SK-N-SH (cell line): ENCODE data around the gene SEMA3D. TPM values are rescaled to one million over a fixed set of nuclear protein-coding genes. Genes with fewer than 3 reads are reported as not detected.

Experiments used
- CTCF ChIA-PET: fragments of 300-600, 350-600 bp; formaldehyde crosslinking; extraction: SDS; loops from one replicate; lab custom pipeline; 2021; lab: Yijun Ruan, JAX
- POLR2A ChIA-PET: fragments of 350-600 bp; sonication (Branson Sonifier 250); formaldehyde crosslinking; extraction: SDS; loops from one replicate; lab custom pipeline; 2020; ENCODE audit warnings: antibody characterized with exemption, inconsistent platforms; lab: Yijun Ruan, JAX
- DNase-seq: peaks from one replicate; pipeline ENCODE4 v3.0.0; 2012
- H2AFZ ChIP-seq: fragments of 200-600 bp; sonication (generic); 2 replicates; pipeline ENCODE4 v1.8.1; 2016; ENCODE audit warnings: antibody characterized with exemption, mild to moderate bottlenecking, low read depth
- H3F3A ChIP-seq: fragments of 200-600 bp; sonication (generic); replicated peaks from 2 replicates; pipeline ENCODE3; 2016; ENCODE audit warnings: antibody characterized with exemption, mild to moderate bottlenecking; ENCODE audit not compliant: insufficient read depth
- H3K27ac ChIP-seq, 2 experiments: fragments of 200-500 bp in 1 of 2; fragments of 200-600 bp in 1 of 2; sonication (Bioruptor generic) in 1 of 2; sonication (generic), shearing (Covaris generic) in 1 of 2; 2 replicates each; pipeline versions ENCODE4 v1.5.1 to v1.6.1; 2014 to 2016; ENCODE audit warnings: low read depth in 2 of 2, inconsistent platforms in 1 of 2, low read length in 1 of 2, mild to moderate bottlenecking in 1 of 2, mixed read lengths in 1 of 2
- H3K27me3 ChIP-seq: fragments of 200-600 bp; sonication (generic), shearing (Covaris generic); 2 replicates; pipeline ENCODE4 v1.6.1; 2016; ENCODE audit warnings: mixed run types; ENCODE audit not compliant: insufficient read depth
- H3K36me3 ChIP-seq, 2 experiments: fragments of 200-500 bp in 1 of 2; fragments of 200-600 bp in 1 of 2; sonication (Bioruptor generic) in 1 of 2; sonication (generic) in 1 of 2; replicated peaks in 1 of 2; 2 replicates each; pipeline versions ENCODE3 to v1.5.1; 2014 to 2016; ENCODE audit warnings: low read length in 1 of 2, mild to moderate bottlenecking in 1 of 2; ENCODE audit not compliant: insufficient read depth in 2 of 2, control insufficient read depth in 1 of 2
- H3K4me1 ChIP-seq, 2 experiments: fragments of 200-500 bp in 1 of 2; fragments of 200-600 bp in 1 of 2; sonication (Bioruptor generic) in 1 of 2; sonication (generic), shearing (Covaris generic) in 1 of 2; 2 replicates each; pipeline versions ENCODE4 v1.5.1 to v1.6.1; 2014 to 2016; ENCODE audit warnings: low read depth in 1 of 2, low read length in 1 of 2, mixed run types in 1 of 2; ENCODE audit not compliant: insufficient read depth in 2 of 2, control insufficient read depth in 1 of 2
- H3K4me2 ChIP-seq: fragments of 200-600 bp; sonication (generic), shearing (Covaris generic); 2 replicates; pipeline ENCODE4 v1.6.1; 2017; ENCODE audit warnings: mixed run types
- H3K4me3 ChIP-seq, 2 experiments: fragments of 200-500 bp in 1 of 2; fragments of 200-600 bp in 1 of 2; sonication (Bioruptor generic) in 1 of 2; sonication (generic), shearing (Covaris generic) in 1 of 2; 2 replicates each; pipeline versions ENCODE4 v1.5.1 to v1.8.1; 2014 to 2016; ENCODE audit warnings: low read depth in 2 of 2, inconsistent platforms in 1 of 2, low read length in 1 of 2, mild to moderate bottlenecking in 1 of 2, mixed read lengths in 1 of 2, moderate library complexity in 1 of 2
- H3K79me2 ChIP-seq: fragments of 200-600 bp; sonication (generic); 2 replicates; pipeline ENCODE4 v1.8.1; 2017; ENCODE audit warnings: mild to moderate bottlenecking; ENCODE audit not compliant: insufficient read depth
- H3K9ac ChIP-seq: fragments of 200-600 bp; sonication (generic); 2 replicates; pipeline ENCODE4 v1.6.1; 2017; ENCODE audit warnings: mixed run types
- H3K9me2 ChIP-seq: fragments of 200-600 bp; sonication (generic); 2 replicates; pipeline ENCODE4 v1.6.1; 2017; ENCODE audit warnings: mixed run types
- H3K9me3 ChIP-seq: fragments of 200-600 bp; sonication (generic); 2 replicates; pipeline ENCODE4 v1.6.1; 2017; ENCODE audit warnings: mixed run types, mild to moderate bottlenecking, moderate library complexity
- H4K20me1 ChIP-seq: fragments of 200-600 bp; sonication (generic); 2 replicates; pipeline ENCODE4 v1.6.1; 2017; ENCODE audit warnings: mild to moderate bottlenecking, mixed run types; ENCODE audit not compliant: insufficient read depth
- EP300 ChIP-seq, 2 experiments: IDR thresholded peaks; 2 replicates each; pipeline versions ENCODE4 v1.4.0 to v1.6.1; 2012; ENCODE audit warnings: borderline replicate concordance in 1 of 2, low read depth in 1 of 2, low read length in 1 of 2
- FOSL2 ChIP-seq: IDR thresholded peaks from 2 replicates; pipeline ENCODE4 v1.4.0; 2012; ENCODE audit warnings: low read depth, mild to moderate bottlenecking, moderate library complexity, borderline replicate concordance
- FOXM1 ChIP-seq: IDR thresholded peaks from 2 replicates; pipeline ENCODE4 v1.4.0; 2012; ENCODE audit warnings: low read depth, mild to moderate bottlenecking
- GATA2 ChIP-seq: sonication (generic); formaldehyde crosslinking; IDR thresholded peaks from 2 replicates; pipeline ENCODE4 v1.5.0; 2020; ENCODE audit warnings: mild to moderate bottlenecking, missing genetic modification reagents
- JUND ChIP-seq: IDR thresholded peaks from 2 replicates; pipeline ENCODE4 v1.4.0; 2012
- MAX ChIP-seq: IDR thresholded peaks from 2 replicates; pipeline ENCODE4 v1.4.0; 2012; ENCODE audit warnings: low read depth
- MEF2A ChIP-seq: IDR thresholded peaks from 2 replicates; pipeline ENCODE4 v1.4.0; 2012; ENCODE audit warnings: low read depth, borderline replicate concordance
- POLR2AphosphoS5 ChIP-seq: IDR thresholded peaks from 2 replicates; pipeline ENCODE4 v1.6.1; 2012; ENCODE audit warnings: low read depth, low read length
- RCOR1 ChIP-seq: fragments of 150-350 bp; IDR thresholded peaks from 2 replicates; pipeline ENCODE4 v1.6.1; 2017; ENCODE audit warnings: antibody characterized with exemption, low read length
- SMC3 ChIP-seq: IDR thresholded peaks from 2 replicates; pipeline ENCODE4 v1.6.1; 2012; ENCODE audit warnings: low read depth, low read length, improper control_type of control experiment
- TCF12 ChIP-seq: IDR thresholded peaks from 2 replicates; pipeline ENCODE4 v1.4.0; 2012
- TEAD4 ChIP-seq: IDR thresholded peaks from 2 replicates; pipeline ENCODE4 v1.4.0; 2012; ENCODE audit warnings: mild to moderate bottlenecking, borderline replicate concordance; ENCODE audit not compliant: insufficient read depth
- ZBTB33 ChIP-seq: IDR thresholded peaks from 2 replicates; pipeline ENCODE4 v1.4.0; 2012; ENCODE audit warnings: low read depth, borderline replicate concordance
- WGBS: methylation state at CpG from one replicate; pipeline ENCODE4 v1.1.6; 2017; ENCODE audit warnings: low lambda C conversion rate; 5-methylcytosine and 5-hydroxymethylcytosine counted together
- polyA plus RNA-seq, 3 experiments: library from polyadenylated mRNA; depleted of rRNA; stranded (reverse); fragments of >200 nt; gene quantifications; 2 replicates each; pipeline ENCODE4 v1.2.3, GENCODE V29; 2012
- TF ChIP-seq, protein P1 (sequence below): IDR thresholded peaks from 2 replicates; pipeline ENCODE4; 2012
- TF ChIP-seq, protein P2 (sequence below): fragments of 150-350 bp; IDR thresholded peaks from 2 replicates; pipeline ENCODE4 v1.6.1; 2017; ENCODE audit warnings: antibody characterized with exemption, low read length, low read depth, borderline replicate concordance

Gene SEMA3D
- polyA plus RNA-seq, 1 of the 3 experiments (the other 2 are of a cell fraction) = 30.1 TPM

GRCh38 chr7:85104432-85105205 is 82.2 kb downstream of the SEMA3D start:
- peak; percentile 36; the same call in 1 of the 2 replicates for TF ChIP-seq TEAD4
- peak; percentile 53; the same call in 1 of the 2 replicates for TF ChIP-seq FOSL2
- TF ChIP-seq ZBTB33 = no peak
- TF ChIP-seq, protein P1, sequence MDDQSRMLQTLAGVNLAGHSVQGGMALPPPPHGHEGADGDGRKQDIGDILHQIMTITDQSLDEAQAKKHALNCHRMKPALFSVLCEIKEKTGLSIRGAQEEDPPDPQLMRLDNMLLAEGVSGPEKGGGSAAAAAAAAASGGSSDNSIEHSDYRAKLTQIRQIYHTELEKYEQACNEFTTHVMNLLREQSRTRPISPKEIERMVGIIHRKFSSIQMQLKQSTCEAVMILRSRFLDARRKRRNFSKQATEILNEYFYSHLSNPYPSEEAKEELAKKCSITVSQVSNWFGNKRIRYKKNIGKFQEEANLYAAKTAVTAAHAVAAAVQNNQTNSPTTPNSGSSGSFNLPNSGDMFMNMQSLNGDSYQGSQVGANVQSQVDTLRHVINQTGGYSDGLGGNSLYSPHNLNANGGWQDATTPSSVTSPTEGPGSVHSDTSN = no peak
- TF ChIP-seq EP300 (IDR thresholded peaks at IDR 0.05; ENCODE audit: borderline replicate concordance in 1 of 2, low read depth in 1 of 2, low read length in 1 of 2) = peak in 1 of 2 experiments; percentile 27; a peak in 2 of 4 replicates
- peak; percentile 18; the same call in 1 of the 2 replicates for TF ChIP-seq POLR2AphosphoS5
- peak; percentile 54; the same call in 1 of the 2 replicates for TF ChIP-seq TCF12
- peak; percentile 49; the same call in 1 of the 2 replicates for TF ChIP-seq JUND
- TF ChIP-seq, protein P2, sequence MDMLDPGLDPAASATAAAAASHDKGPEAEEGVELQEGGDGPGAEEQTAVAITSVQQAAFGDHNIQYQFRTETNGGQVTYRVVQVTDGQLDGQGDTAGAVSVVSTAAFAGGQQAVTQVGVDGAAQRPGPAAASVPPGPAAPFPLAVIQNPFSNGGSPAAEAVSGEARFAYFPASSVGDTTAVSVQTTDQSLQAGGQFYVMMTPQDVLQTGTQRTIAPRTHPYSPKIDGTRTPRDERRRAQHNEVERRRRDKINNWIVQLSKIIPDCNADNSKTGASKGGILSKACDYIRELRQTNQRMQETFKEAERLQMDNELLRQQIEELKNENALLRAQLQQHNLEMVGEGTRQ = no peak
- 0 out of 2 replicates have a peak, but pooled peaks have one; percentile 30 for TF ChIP-seq FOXM1
- ChIA-PET CTCF (interaction anchor here (1.6 to 1.9 kb wide), 3 partner anchors 22 to 82 kb away, joined by 5 to 10 read pairs (median 7); partner anchors contain the start of gene SEMA3D), POLR2A (no interaction called here)
- no peaks in the 10 kb centered on the region for H4K20me1 ChIP-seq
- peak overlapping the region; percentile 7 for H3K4me2 ChIP-seq
- DNase-seq = no peak
- H3K36me3 ChIP-seq = no peaks in the 10 kb centered on the region
- peaks cover 6 to 31% of the 10 kb centered on the region in 2 experiments for H3K4me1 ChIP-seq
- H3K9me2 ChIP-seq = 0 out of 2 replicates have a peak, but pooled peaks cover 6% of the 10 kb centered on the region
- H2AFZ ChIP-seq = peak overlapping the region; percentile 18; the same call in 1 of the 2 replicates
- H3K27ac ChIP-seq = peak overlapping the region; percentile 24 to 50; a peak in 3 of 4 replicates
- 9% methylated on average over 4 of the region's 4 CpGs for WGBS
- H3F3A ChIP-seq = peaks cover 28% of the 10 kb centered on the region
- H3K4me3 ChIP-seq = peak overlapping the region; percentile 1 to 9; a peak in 1 of 4 replicates
- no peaks in the 10 kb centered on the region for H3K9me3 ChIP-seq
- H3K9ac ChIP-seq = no peak overlapping the region
- no peaks in the 10 kb centered on the region for H3K27me3 ChIP-seq
- H3K79me2 ChIP-seq = no peaks in the 10 kb centered on the region

DNA sequence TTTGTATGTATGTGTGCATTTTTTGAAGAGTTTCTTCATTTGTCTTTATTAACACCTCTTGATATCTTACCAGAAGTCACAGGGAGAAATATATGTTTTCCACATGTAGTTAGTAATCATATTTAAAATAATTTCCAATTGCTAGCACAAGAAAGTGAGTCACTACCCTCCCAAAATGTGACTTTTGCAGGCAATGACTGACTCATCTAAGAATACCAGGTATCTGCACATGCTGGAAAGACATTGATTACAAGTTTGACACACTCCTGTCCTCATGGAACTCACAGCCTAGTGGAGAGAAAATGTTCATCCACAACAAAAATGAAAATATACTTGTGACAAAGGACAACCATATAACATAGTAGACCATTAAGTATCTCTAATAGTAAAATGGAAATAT is 82.9 kb downstream of the SEMA3D start:
- H3K4me3 ChIP-seq = no peak overlapping the region
- no peaks in the 10 kb centered on the region for H3K36me3 ChIP-seq
- no peak overlapping the region for H2AFZ ChIP-seq
- H3K9me3 ChIP-seq = no peaks in the 10 kb centered on the region
- H3K4me2 ChIP-seq = peak overlapping the region; percentile 7; the same call in 1 of the 2 replicates
- H3K27me3 ChIP-seq = no peaks in the 10 kb centered on the region
- peak overlapping the region; percentile 24 to 50; a peak in 2 of 4 replicates for H3K27ac ChIP-seq
- no peak overlapping the region for H3K9ac ChIP-seq
- no peaks in the 10 kb centered on the region for H3K79me2 ChIP-seq
- H3K9me2 ChIP-seq = 0 out of 2 replicates have a peak, but pooled peaks cover 6% of the 10 kb centered on the region
- H3F3A ChIP-seq = peaks cover 28% of the 10 kb centered on the region
- POLR2A ChIA-PET = no interaction called here
- no peak for DNase-seq
- H3K4me1 ChIP-seq = peaks cover 6 to 31% of the 10 kb centered on the region in 2 experiments
- no peaks in the 10 kb centered on the region for H4K20me1 ChIP-seq
- CTCF ChIA-PET = no interaction called here
- no peak for TF ChIP-seq MEF2A
- TF ChIP-seq FOSL2 = peak; percentile 59; the same call in 1 of the 2 replicates
- TF ChIP-seq, protein P1 = peak; percentile 12; the same call in 1 of the 2 replicates
- no peak for TF ChIP-seq RCOR1
- TF ChIP-seq TCF12 = no peak
- TF ChIP-seq SMC3 = no peak
- TF ChIP-seq POLR2AphosphoS5 = no peak
- no peak for TF ChIP-seq GATA2 (CRISPR knock-in tag)
- TF ChIP-seq ZBTB33 = no peak
- no peak for TF ChIP-seq MAX
